ENCODE measurements around the gene ASPHD2.

DNA sequence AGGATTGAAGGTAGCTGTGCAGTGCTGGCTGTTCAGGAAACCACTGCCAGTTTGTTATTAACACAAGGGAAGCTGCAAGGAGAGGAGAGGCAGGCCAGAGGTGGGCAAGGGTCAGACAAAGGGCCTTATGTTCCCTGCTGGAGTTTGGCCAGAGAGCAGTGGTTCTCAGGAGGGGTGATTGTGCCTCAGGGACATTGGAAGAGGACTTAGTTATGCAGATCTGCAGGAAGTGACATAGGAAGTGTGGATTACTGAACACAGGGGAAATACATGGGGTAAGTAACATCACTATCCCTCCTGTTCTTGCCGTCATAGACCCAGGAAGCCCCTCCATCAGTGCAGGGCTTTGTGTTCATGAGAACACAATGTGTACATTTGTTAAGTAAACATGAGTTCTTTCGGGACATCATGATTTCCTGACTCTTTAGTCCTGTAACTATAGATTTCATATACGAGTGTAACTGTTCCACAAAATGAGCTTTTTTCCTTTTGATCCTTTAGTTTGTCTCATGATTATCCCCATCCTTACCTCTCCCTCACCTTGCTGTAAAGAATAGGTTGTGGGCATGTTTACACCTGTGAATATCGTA is 60.5 kb downstream of the ASPHD2 start:
- TF ChIP-seq, protein P1, sequence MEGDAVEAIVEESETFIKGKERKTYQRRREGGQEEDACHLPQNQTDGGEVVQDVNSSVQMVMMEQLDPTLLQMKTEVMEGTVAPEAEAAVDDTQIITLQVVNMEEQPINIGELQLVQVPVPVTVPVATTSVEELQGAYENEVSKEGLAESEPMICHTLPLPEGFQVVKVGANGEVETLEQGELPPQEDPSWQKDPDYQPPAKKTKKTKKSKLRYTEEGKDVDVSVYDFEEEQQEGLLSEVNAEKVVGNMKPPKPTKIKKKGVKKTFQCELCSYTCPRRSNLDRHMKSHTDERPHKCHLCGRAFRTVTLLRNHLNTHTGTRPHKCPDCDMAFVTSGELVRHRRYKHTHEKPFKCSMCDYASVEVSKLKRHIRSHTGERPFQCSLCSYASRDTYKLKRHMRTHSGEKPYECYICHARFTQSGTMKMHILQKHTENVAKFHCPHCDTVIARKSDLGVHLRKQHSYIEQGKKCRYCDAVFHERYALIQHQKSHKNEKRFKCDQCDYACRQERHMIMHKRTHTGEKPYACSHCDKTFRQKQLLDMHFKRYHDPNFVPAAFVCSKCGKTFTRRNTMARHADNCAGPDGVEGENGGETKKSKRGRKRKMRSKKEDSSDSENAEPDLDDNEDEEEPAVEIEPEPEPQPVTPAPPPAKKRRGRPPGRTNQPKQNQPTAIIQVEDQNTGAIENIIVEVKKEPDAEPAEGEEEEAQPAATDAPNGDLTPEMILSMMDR (IDR thresholded peaks at IDR 0.05) = no peak
- TF ChIP-seq POLR2AphosphoS5 (IDR thresholded peaks at IDR 0.05) (no peak), POLR2A (IDR thresholded peaks at IDR 0.05) (no peak), EP300 (IDR thresholded peaks at IDR 0.05; ENCODE audit: low read depth) (no peak)

Measured in transverse colon (tissue), 4 donors.